GM12873 (cell line): ENCODE measurements around the gene LEF1.

Experiments
- TF ChIP-seq, protein P1 (sequence below): IDR thresholded peaks from 2 replicates; pipeline ENCODE4 v1.5.1; 2012; ENCODE audit warnings: low read depth, mild to moderate bottlenecking, moderate library complexity, low read length, control low read depth; ENCODE audit not compliant: insufficient read depth; ENCODE audit errors: missing control alignments

Gene LEF1

DNA sequence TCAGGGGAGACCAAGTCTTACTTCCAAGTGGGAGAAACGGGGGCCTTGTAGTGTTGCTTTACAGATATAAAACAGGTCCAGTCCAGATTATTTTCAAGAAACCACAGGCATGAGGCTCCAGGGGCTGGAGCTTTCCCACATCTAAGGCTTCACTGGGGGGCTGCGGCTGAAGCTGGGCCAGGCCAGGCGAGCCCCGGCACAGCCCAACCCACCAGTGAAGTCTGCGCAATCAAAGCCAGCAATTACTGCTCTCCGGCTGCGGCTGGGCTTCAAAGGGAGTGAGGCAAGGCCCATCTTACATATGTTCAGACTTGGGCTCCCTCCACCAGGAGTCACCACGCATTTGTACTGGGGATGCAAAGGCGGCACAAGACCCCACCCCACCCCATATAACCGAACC lies 117.4 kb downstream of the LEF1 start:
- TF ChIP-seq, protein P1, sequence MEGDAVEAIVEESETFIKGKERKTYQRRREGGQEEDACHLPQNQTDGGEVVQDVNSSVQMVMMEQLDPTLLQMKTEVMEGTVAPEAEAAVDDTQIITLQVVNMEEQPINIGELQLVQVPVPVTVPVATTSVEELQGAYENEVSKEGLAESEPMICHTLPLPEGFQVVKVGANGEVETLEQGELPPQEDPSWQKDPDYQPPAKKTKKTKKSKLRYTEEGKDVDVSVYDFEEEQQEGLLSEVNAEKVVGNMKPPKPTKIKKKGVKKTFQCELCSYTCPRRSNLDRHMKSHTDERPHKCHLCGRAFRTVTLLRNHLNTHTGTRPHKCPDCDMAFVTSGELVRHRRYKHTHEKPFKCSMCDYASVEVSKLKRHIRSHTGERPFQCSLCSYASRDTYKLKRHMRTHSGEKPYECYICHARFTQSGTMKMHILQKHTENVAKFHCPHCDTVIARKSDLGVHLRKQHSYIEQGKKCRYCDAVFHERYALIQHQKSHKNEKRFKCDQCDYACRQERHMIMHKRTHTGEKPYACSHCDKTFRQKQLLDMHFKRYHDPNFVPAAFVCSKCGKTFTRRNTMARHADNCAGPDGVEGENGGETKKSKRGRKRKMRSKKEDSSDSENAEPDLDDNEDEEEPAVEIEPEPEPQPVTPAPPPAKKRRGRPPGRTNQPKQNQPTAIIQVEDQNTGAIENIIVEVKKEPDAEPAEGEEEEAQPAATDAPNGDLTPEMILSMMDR: no peak

GRCh38 chr4:108049406-108049805 lies 119.3 kb downstream of the LEF1 start:
- TF ChIP-seq, protein P1: no peak

- TF ChIP-seq, protein P1: no peak
Measured at GRCh38 chr4:108048997-108049396, 119.7 kb downstream of the LEF1 start.

DNA sequence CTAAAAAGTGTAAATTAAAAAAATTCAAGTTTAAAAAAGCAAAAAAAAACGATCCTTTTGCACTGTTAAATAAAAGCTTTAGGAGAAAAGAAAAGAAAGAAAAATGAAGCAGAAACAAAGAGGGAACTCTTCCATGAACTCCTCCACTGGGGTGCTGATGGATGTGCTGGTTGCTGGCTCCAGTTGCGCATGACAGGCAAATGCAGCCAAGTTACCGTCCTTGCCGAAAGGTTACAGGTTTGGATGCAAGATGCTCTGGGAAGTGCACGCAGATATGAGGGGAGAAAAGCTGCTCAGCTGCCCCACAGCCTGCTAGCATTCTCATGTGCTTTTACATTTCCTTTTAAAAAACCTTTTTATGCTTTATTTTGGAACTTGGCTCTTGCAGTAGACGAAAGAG lies 120.6 kb downstream of the LEF1 start:
- TF ChIP-seq, protein P1: no peak

DNA sequence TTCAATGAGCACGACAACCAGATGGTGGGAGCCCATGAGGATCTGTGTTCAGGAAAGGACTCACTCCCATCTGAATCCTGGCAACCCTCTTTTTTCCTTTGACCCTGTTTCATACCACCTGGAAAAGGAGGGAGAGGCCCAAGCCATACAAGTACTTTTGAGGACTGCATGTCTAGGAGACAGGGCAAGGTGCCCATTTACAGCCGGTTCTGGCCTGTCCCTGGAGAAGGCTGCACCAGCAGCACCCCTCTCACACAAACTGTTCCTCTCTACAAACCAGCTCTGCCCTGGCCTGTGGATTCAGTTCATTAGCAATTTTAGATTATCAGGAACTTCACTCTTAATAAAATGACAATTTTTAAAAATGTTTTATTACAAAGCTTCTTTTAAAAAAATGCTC lies 121.5 kb downstream of the LEF1 start:
- TF ChIP-seq, protein P1: no peak

GRCh38 chr4:108045687-108046024 lies 123.1 kb downstream of the LEF1 start:
- TF ChIP-seq, protein P1: no peak

GRCh38 chr4:108044951-108045686 lies 123.6 kb downstream of the LEF1 start:
- TF ChIP-seq, protein P1: no peak

DNA sequence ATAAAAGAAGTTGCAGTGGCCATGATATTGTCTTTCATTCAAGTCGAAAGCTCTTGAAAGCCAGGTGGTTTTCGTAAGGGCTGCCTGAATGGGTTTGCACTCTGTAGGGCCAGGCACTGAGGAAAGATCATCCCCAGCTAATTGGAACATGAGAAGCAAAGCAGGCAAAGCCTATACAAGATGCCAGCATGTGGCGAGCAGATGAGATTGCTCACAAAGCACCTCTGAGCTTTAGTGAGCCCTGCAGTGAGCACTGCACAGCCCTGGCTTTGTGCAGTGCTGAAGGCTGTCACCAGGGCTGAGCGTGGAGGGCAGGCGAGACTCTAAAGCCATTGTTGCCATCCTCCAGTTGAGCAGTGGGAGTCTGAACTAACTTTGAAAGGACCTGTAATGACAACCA lies 125.2 kb downstream of the LEF1 start:
- TF ChIP-seq, protein P1: no peak
